ENCODE data around the gene DCAF4.
A peak's percentile ranks its signal among the peaks of the same experiment; 100 is the strongest.

Gene DCAF4

DNA sequence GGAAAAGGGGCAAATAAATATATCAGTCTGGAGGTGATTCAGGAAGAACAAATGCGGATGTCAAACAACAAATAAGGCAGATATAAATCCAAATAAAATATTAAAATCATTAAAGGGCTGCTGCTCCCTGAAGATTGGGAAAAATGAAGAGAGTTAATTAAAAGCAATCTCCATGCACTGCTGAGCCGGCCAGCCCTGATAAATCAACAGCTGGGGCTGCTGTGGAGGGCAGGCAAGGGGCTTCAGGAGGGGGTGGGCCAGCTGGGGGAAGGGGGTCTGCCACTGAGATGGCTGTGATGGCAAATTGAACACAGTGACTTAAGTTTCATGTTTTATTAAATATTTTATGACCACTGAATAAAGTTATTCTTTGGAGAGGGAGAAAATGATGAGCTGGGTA, 44.7 kb upstream of the DCAF4 start:
- ChIA-PET CTCF (interaction anchor here (1.4 kb wide), 1 partner anchor 24 kb away, joined by 4 read pairs; no protein-coding TSS in a partner anchor), POLR2A (no interaction called here)

GRCh38 chr14:72882047-72882446, 44.2 kb upstream of the DCAF4 start:
- DNase-seq (ENCODE audit: extremely low spot score), result no peak
- TF ChIP-seq SUZ12 (IDR thresholded peaks at IDR 0.05) (no peak), SP1 (IDR thresholded peaks at IDR 0.05) (no peak)
- ChIA-PET CTCF (interaction anchor here (0.7 to 1.4 kb wide), 2 partner anchors 23 to 233 kb away, joined by 3 to 4 read pairs; no protein-coding TSS in a partner anchor), POLR2A (no interaction called here)

More for the DNA sequence above, 44.7 kb upstream of the DCAF4 start:
- TF ChIP-seq CTBP1 (IDR thresholded peaks at IDR 0.05; ENCODE audit: borderline replicate concordance) (no peak), LEF1 (IDR thresholded peaks at IDR 0.05; ENCODE audit: borderline replicate concordance) (no peak)
- DNase-seq (ENCODE audit: extremely low spot score), result no peak

GRCh38 chr14:72882463-72882862, 43.8 kb upstream of the DCAF4 start:
- CTCF ChIA-PET, result interaction anchor here (0.7 to 1.4 kb wide), 2 partner anchors 23 to 234 kb away, joined by 3 to 4 read pairs; no protein-coding TSS in a partner anchor
- TF ChIP-seq LEF1 (IDR thresholded peaks at IDR 0.05; ENCODE audit: borderline replicate concordance), result no peak
- TF ChIP-seq NFRKB (IDR thresholded peaks at IDR 0.05), result no peak
- no peak for TF ChIP-seq HDGF (IDR thresholded peaks at IDR 0.05; ENCODE audit: borderline replicate concordance)
- no peak for TF ChIP-seq ARNT (IDR thresholded peaks at IDR 0.05)
- TF ChIP-seq ZNF384 (IDR thresholded peaks at IDR 0.05), result no peak
- no peak for TF ChIP-seq SP1 (IDR thresholded peaks at IDR 0.05)
- no peak for DNase-seq (ENCODE audit: extremely low spot score)
- POLR2A ChIA-PET, result no interaction called here

- POLR2A ChIA-PET, result no interaction called here
- CTCF ChIA-PET, result no interaction called here
- TF ChIP-seq SP1 (IDR thresholded peaks at IDR 0.05) (no peak), HDGF (IDR thresholded peaks at IDR 0.05; ENCODE audit: borderline replicate concordance) (no peak), FOXK2 (IDR thresholded peaks at IDR 0.05) (no peak), TARDBP (IDR thresholded peaks at IDR 0.05) (no peak), SUZ12 (IDR thresholded peaks at IDR 0.05) (no peak), ARNT (IDR thresholded peaks at IDR 0.05) (no peak), CTBP1 (IDR thresholded peaks at IDR 0.05; ENCODE audit: borderline replicate concordance) (no peak), ELF4 (IDR thresholded peaks at IDR 0.05) (no peak), FOXA1 (IDR thresholded peaks at IDR 0.05) (no peak), LEF1 (IDR thresholded peaks at IDR 0.05; ENCODE audit: borderline replicate concordance) (no peak)
- TF ChIP-seq, protein P1, sequence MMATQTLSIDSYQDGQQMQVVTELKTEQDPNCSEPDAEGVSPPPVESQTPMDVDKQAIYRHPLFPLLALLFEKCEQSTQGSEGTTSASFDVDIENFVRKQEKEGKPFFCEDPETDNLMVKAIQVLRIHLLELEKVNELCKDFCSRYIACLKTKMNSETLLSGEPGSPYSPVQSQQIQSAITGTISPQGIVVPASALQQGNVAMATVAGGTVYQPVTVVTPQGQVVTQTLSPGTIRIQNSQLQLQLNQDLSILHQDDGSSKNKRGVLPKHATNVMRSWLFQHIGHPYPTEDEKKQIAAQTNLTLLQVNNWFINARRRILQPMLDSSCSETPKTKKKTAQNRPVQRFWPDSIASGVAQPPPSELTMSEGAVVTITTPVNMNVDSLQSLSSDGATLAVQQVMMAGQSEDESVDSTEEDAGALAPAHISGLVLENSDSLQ (IDR thresholded peaks at IDR 0.05), result no peak
- no peak for DNase-seq (ENCODE audit: extremely low spot score)
Observed at GRCh38 chr14:72883109-72883508, 43.2 kb upstream of the DCAF4 start.

- TF ChIP-seq HDGF (IDR thresholded peaks at IDR 0.05; ENCODE audit: borderline replicate concordance) (no peak), ARNT (IDR thresholded peaks at IDR 0.05) (no peak), FOXK2 (IDR thresholded peaks at IDR 0.05) (no peak), FOXM1 (IDR thresholded peaks at IDR 0.05; ENCODE audit: borderline replicate concordance) (no peak)
- POLR2A ChIA-PET, result no interaction called here
- CTCF ChIA-PET, result interaction anchor here (1.1 kb wide), 1 partner anchor 24 kb away, joined by 3 read pairs; no protein-coding TSS in a partner anchor
- DNase-seq (ENCODE audit: extremely low spot score), result no peak
Observed at GRCh38 chr14:72883961-72884360, 42.3 kb upstream of the DCAF4 start.

- no peak for DNase-seq (ENCODE audit: extremely low spot score)
- TF ChIP-seq FOXA1 (IDR thresholded peaks at IDR 0.05) (no peak), TARDBP (IDR thresholded peaks at IDR 0.05) (no peak), LEF1 (IDR thresholded peaks at IDR 0.05; ENCODE audit: borderline replicate concordance) (no peak), CTBP1 (IDR thresholded peaks at IDR 0.05; ENCODE audit: borderline replicate concordance) (no peak)
- TF ChIP-seq, protein P1 (IDR thresholded peaks at IDR 0.05), result no peak
- ChIA-PET CTCF (interaction anchor here (1.1 kb wide), 1 partner anchor 24 kb away, joined by 3 read pairs; no protein-coding TSS in a partner anchor), POLR2A (no interaction called here)
Observed at GRCh38 chr14:72884386-72884785, 41.9 kb upstream of the DCAF4 start.

GRCh38 chr14:72887514-72887913, 38.8 kb upstream of the DCAF4 start:
- CTCF ChIA-PET, result no interaction called here
- POLR2A ChIA-PET, result no interaction called here
- TF ChIP-seq HDGF (IDR thresholded peaks at IDR 0.05; ENCODE audit: borderline replicate concordance) (no peak), FOXA1 (IDR thresholded peaks at IDR 0.05) (no peak), CTBP1 (IDR thresholded peaks at IDR 0.05; ENCODE audit: borderline replicate concordance) (no peak), L3MBTL2 (conservative IDR thresholded peaks at IDR 0.05) (no peak), SUZ12 (IDR thresholded peaks at IDR 0.05) (no peak), ARNT (IDR thresholded peaks at IDR 0.05) (no peak), SP1 (IDR thresholded peaks at IDR 0.05) (no peak), FOXK2 (IDR thresholded peaks at IDR 0.05) (no peak), NFRKB (IDR thresholded peaks at IDR 0.05) (no peak), ZNF384 (IDR thresholded peaks at IDR 0.05) (no peak), LEF1 (IDR thresholded peaks at IDR 0.05; ENCODE audit: borderline replicate concordance) (no peak)
- DNase-seq (ENCODE audit: extremely low spot score), result no peak

DNA sequence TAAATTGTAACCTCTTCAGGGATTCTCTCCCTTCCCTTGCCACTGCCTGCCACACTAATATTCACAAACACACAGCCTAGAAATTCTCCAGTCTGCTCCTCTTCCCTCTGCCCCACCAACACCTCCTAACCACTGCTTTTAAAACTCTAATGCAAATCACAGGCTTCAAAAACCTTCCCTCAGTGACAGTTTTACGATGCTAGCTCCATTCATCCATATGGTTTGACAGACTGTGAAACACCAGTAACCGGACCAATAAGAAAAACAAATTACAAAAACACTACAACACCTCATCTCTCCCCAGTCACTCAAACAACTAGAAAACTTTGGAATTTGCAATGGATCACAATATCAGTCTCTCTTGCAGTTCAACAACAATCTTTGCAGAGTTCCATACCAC, 38.1 kb upstream of the DCAF4 start:
- TF ChIP-seq FOXA1 (IDR thresholded peaks at IDR 0.05), result no peak
- TF ChIP-seq ELF4 (IDR thresholded peaks at IDR 0.05), result no peak
- TF ChIP-seq, protein P1 (IDR thresholded peaks at IDR 0.05), result peak; percentile 94
- ChIA-PET POLR2A (no interaction called here), CTCF (no interaction called here)
- no peak for DNase-seq (ENCODE audit: extremely low spot score)
